GM23338 (cell line): Measurements from ENCODE around the gene CAMTA1.

Experiments
- CTCF ChIP-seq, 2 experiments: fragments of 200-600 bp in 1 of 2; sonication (generic) in 1 of 2; conservative IDR thresholded peaks; 2 replicates each; pipeline versions ENCODE4 v1.5.1 to v1.6.1; 2016 to 2017; ENCODE audit warnings: antibody characterized with exemption in 2 of 2, low read depth in 2 of 2, mild to moderate bottlenecking in 2 of 2, moderate library complexity in 1 of 2
- EZH2phosphoT487 ChIP-seq: fragments of 200-600 bp; sonication (generic); IDR thresholded peaks from one replicate; pipeline ENCODE4 v1.8.1; 2018; ENCODE audit warnings: antibody characterized with exemption; ENCODE audit not compliant: unreplicated experiment
- POLR2AphosphoS5 ChIP-seq: IDR thresholded peaks from 2 replicates; pipeline ENCODE4 v1.6.1; 2016; ENCODE audit warnings: antibody characterized with exemption, low read depth

GRCh38 chr1:7042322-7043190 is 257.3 kb downstream of the CAMTA1 start:
- TF ChIP-seq POLR2AphosphoS5 (no peak), EZH2phosphoT487 (no peak), CTCF (conservative IDR thresholded peaks at IDR 0.05; ENCODE audit: low read depth in 2 of 2) (peak; percentile 68 to 80)
